Right hindlimb (tissue), 1 donor: ENCODE data around the gene MIB1.
A peak's percentile ranks its signal among the peaks of the same experiment; 100 is the strongest.

ENCODE experiments used
- DNase-seq: peaks from one replicate; pipeline ENCODE4 v3.0.0-alpha.2; 2018

Gene MIB1

DNA sequence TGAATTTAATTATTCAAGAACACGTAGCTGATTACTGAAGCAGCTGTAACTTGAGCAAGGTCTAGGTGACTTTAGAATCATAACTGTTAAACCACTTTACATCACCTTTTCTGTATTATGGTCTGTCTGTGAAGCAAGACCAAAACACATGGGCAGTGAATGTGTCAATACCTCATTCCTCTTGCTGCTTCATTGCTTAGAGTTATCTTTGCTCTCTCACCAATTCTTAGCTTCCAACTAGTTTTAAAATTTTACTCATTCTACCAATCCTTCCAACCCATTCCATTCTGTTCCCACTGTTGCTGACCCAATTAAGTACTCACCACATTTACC lies 80.2 kb downstream of the MIB1 start:
- no peak for DNase-seq

DNA sequence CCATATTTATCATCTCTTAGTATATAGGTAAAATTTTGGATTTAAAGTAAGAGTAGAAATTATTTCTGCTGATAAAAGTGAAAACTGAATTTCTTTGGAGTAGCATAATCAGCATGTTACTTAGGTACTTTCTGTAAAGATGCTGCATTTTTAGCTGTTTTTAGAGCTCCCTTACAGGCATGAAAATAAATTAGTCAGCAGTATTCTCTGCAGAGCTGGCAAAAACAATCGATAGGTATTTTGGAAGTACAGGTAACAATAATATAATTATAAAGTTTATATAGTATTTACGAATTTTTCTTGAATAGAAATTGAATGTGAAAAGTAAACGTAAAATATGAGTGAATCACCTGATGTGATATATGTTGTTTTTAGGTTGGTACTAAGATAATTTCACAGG lies 83.3 kb downstream of the MIB1 start:
- no peak for DNase-seq

DNA sequence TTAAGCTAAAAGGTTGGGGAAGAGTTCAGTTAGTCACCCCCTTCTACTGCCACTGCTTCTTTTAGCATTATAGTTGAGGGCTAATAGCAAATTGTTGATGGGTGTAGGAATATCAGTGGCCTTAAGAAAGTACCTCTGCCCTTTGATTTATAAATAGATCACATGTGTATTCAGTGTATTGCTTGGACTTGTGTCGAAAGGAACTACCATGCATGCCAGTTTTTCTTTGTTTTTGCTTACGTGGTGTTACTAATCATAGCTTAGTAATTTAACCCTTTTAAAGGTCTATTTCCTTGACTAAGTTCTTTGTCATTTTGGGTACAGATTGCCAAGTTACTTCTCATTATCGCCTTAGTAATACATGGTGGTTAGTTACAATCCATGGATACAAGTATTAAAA lies 85.6 kb downstream of the MIB1 start:
- DNase-seq, result no peak

DNA sequence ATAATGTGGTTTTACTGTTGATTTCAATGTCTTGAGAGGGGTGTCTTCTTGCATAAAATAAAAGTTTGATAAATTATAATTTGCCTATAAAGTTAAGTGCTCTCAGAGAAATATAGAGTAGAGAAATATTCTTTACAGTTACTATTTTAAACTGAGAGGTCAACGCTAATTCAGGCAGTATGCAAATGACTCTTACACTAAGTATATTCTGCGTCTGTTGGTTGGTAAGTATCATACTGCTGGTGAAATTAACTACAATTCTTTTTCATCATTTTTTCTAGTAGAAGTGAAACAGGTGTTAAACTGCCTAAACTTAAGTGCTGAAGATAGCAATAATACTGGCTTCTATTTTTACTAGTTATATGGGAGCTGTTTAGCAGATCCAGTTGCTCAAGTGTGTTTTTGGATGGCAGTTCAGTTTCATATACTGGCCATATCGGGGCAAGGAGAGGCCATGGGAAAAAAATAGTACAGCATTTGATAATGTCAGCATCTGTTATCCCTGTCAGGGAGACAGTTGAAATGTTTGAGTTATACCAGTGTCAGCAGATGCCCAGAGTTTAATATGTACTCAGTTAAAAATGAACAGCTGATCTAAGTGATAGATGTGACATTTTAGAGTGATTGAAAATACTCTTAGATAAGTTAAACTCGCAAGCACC lies 86.2 kb downstream of the MIB1 start:
- no peak for DNase-seq

DNA sequence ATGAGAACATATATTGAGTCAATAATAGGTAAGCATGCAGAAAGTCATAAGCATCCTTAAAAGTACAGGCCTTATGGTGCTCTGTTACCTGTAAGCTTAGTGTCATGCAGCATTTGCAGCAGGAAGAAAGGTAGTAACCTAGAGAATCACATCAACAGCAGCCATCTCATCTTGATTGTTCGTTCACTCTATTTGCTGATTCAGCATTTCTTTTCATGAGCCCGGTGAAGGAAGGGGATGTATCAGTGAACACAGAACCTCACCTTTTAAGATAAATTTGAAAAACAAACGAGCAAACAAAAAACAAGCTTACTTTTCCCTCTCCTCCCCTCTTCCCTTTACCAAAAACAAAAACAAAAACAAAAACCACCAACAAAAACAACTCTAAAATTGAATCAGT lies 89.9 kb downstream of the MIB1 start:
- DNase-seq, result no peak

DNA sequence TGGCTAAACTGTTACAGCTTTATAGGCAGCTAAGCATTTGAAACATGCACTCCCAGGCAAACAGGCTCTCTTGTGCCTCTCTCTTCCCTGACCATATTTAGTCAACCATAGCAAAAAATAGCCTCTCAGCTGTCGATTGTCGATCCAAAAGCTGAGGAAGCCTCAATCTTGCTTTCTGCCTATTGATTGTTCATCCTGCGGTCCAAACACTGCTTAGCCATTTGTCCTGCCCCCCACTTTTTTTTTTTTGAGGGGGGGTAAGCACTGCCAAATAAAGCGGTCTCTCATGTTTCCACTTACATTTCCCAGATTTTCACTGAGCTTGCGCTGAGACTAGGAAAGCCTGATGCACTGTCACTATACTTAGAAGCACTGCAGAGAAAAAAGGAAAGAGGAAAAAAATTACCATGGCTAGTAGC lies 90.8 kb downstream of the MIB1 start:
- DNase-seq, result peak; percentile 61

DNA sequence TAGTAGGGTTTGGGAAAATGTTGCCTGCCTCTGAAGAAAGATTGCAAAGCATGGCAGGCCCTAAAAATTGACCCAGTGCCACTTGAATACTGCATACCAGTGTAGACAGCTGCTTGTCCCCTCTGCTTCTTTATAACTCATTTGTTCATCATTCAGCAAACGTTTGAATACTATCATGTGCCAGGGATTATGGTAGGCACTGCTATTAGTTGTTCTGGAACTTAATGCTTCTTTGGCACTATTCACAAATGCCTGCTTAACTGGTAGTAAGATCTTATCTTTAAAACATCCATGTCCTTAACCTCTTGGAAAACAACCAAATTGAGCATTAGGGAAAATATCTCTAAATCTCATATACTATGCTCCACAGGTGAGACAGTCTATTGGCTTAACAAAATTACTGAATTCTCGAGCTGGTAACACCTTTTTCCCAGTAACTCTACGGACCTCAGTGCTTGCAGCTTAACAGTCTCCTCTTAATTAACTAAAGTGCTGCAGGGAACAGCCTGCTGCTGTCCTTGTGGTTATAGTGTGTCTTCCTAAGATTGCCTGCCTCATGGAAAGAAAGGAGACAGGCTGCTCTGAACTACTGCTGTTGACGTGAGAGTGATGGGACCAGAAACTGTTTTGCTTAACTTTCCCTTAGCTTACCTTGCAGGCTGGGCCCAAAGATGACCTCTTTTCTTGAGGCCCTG lies 93.2 kb downstream of the MIB1 start:
- no peak for DNase-seq

DNA sequence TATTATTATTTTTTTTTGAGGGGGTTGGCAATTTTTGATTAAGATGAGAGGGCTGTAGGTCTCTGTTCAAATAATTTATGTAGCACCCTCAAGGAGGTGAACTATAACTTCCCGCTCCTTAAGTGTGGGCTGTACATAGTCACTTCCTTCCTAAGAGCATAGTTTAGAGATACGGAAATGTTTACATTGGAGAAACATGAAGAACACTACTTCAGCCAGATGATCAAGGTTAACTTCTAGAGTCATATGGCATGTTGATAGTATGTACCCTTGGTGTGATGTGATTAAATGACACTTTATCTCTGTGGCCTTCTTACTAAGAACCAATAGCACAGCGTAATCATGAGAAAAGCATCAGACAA lies 93.7 kb downstream of the MIB1 start:
- DNase-seq, result no peak

DNA sequence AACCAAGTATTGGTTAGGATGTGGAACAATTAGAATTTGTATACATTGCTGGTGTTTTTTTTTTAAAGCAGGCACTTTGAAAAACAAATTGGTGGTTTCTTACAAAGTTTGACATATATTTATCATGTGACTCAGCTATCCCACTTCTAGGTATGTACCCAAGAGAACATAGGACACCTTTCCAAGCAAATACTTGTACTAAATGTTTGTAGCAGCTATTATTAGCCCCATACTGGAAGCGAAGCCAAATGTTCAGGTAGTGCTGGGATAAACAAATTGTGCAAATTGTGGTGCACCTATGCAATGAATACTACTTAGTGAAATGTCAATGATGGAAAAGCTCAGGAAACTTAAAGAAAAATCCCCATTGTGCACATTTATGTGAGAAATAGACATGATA lies 101.0 kb downstream of the MIB1 start:
- DNase-seq, result no peak

DNA sequence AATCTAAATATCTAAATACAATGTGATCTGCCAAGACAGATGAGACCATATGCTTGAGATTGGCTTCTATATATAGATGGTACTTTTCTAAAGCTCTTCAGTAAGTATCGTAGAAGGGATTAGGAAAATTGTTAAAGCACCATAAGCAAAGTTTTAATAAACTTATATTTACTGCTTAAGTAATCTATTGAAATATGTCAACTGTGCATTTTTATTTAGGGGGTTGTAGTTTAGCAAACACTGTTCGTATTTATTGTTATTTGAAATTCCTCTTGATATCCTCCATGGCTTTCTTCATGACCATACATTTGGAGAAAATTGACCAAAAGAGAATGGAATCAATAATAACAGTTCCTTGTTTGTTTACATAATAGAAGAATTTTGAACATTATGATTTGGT lies 102.7 kb downstream of the MIB1 start:
- DNase-seq, result no peak

DNA sequence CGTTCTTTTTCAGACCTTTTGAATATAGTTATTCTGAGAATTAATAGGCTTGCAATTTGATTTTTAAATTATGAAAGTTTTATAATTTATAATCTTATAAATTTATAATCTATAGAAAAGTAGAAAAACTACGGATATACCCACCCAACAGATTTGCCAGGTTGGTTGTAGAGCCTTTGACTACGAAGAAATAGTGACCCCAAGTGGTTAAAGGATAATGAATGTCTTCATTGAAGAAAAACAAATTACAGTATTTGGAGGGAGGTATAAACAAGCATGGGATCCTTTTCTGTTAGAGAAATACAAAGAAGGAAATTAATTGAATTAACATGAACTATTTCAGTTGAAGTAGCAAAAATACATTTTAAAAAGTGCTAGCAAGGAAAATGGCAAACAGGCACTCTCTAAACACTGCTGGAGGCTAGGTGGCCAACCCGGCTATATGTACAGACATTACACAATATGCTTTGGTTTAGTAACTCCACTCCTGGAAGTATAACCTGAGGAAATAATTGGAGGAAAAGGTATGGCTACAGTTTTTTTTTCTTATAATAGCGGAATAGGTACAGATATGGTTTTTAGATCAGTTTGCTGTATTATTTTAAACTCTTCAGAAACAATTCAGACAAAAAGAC lies 110.9 kb downstream of the MIB1 start:
- DNase-seq, result no peak

DNA sequence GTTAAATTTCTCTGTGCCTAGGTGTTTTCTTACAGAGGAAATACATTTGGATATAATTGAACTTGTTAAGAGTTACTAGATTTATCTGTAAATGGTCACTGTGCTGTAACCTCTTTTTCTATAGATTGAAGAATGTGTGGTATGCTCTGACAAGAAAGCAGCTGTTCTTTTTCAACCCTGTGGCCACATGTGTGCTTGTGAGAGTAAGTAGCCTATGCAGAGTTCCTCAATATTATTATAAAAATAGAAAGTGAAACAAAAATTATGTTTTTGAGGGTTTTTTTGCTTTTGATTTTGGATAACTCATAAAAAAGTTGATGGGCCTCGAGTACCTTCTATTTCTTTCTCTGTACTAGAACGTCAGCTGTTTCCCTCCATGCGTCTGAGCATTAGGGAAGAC lies 112.4 kb downstream of the MIB1 start:
- no peak for DNase-seq

DNA sequence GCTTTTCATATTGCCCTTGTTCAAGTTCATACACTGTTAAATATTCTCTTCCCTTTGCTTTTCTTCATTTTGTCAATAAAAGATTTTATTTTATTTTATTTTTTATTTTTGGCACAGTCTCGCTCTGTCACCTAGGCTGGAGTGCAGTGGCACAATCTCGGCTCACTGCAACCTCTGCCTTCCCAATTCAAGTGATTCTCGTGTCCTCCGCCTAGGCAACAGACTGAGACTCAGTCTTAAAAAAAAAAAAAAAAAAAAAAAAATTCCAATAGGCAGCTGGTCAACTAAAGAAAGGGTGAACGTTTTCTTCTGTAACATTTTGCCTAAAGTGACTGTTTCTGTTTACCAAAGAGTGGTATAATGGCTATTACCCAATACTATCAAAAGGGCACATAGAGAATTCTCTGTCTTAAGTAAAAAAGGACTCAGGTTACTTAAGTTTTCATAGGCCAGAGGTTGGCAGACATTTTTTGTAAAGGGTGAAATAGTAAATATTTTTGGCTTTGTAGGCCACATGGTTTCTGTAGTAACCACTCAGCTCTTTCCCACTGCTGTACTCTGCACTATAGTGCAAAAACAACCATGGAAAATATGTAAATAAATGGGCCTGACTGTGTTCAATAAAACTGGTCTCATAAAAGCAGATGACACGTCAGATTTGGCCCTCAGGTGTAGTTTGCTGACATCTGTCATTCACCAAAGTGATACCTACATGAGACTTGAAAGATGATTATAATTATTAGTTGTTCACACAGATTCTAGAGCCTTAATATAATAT lies 113.4 kb downstream of the MIB1 start:
- DNase-seq, result no peak

DNA sequence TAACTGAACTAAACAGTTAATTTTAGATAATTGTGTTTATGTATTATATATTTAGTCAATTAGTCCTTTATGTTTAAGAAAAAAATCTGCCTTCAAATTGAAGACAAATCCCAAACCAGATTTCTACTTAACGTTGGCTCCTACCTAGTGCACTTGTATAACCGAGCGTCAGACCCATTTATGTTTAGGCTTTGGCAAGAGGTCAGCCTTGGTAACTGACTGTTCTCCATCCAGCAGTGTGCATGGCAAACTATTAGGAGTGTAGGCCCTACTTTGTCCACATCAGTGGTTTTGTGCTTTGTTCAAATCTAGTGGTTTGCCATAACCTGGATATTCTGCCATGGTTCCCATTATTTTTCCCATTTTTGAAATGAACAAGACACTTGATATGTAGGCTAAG lies 114.8 kb downstream of the MIB1 start:
- no peak for DNase-seq

DNA sequence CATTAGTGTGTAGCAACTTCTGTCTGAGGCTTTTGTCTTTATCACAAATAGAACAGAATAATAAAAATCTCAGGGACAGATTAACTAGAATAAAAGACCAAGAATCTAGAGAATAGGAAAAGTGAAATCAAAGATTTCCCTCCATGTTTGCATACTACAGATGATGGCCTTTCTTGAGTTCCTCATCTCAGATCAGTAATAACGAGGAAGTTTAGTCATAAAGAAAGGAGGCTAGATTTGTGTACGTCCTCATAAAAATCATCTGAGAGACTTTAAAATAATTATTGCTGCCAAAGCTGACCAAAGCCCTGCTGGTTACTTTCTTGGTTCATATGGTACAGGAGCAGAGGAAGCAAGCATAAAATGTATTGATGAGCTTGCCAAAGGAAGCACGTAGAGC lies 117.3 kb downstream of the MIB1 start:
- DNase-seq, result no peak

DNA sequence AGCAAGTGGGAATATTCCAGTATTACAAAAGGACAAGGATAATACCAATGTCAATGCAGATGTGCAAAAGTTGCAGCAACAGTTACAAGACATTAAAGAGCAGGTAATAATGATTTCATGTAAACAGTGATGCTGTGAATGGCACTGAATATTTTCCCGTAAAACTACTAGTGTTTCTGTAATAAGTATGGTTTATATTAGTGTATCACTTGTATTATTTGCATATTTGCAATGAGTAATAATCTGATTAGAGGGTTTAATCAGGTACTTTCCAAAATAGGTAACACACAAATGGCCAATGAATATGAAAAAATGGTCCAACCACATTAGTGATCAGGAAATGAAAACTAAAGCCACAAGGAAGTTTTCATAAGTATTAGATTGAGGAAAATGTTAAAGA lies 118.0 kb downstream of the MIB1 start:
- no peak for DNase-seq

DNA sequence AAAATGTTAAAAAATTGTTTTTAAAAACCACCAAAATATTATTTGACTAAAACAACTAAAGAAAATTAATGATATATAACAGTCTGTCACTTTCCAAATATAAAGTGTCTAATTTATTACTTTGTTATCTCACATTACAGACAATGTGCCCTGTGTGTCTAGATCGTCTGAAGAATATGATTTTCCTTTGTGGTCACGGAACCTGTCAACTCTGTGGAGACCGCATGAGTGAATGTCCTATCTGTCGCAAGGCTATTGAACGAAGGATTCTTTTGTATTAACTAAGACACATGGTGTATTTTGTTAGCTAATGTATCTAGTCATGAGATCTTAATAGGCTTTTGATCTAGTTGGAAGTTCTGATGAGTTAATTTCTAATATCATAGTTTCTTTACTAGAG lies 123.8 kb downstream of the MIB1 start:
- DNase-seq, result no peak

DNA sequence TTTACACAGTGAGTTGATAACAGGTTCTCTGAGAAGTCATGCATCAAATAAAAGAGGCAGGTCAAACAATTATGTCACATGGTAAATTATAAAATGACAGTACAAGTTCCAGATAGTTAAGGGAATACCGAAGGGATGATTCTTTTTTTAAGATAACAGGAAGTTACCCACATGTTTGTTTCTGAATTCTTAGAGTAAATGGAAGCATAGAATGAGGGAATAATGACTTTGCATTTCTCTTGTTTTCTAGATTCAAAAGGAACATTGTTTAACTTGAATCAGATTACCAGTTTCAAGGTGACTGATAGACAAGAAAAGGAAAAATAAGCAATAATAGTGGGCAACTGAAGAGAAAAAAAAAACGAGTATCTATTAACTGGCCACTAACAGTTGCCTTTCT lies 124.5 kb downstream of the MIB1 start:
- no peak for DNase-seq

DNA sequence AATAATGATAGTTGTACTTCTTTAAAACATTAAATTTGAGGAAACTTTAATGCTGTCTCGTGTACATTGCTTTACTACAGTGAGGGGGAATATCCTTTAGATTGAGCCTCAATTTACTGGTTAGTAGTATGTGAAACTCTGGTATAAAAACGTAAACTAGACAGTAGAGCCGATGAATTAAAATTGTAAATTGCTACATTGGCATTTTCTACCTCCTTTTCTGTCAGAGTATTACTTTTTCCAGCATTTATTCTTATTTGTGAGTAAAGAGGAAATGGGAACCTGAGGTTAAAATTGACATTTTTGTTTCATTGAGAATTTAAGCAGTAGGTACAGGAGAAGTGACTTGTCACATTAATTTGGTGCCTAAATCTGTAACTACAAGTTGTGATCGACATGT lies 128.2 kb downstream of the MIB1 start:
- DNase-seq, result no peak

DNA sequence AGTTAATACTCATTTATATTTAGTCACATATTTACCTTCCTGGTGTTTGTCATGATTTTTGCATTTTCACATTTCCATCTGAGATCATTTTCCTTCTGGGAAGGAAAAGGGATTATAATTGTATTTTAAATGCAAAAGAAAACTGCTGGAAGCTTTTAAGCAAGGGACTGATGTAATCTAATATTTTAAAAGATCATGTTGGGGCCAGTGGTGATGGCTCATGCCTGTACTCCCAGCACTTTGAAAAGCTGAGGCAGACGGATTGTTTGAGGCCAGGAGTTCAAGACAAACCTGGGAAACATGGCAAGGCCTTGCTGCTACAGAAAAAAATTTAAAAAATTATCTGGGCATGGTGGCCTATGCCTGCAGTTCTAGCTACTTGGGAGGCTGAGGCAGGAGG lies 149.0 kb downstream of the MIB1 start:
- no peak for DNase-seq

DNA sequence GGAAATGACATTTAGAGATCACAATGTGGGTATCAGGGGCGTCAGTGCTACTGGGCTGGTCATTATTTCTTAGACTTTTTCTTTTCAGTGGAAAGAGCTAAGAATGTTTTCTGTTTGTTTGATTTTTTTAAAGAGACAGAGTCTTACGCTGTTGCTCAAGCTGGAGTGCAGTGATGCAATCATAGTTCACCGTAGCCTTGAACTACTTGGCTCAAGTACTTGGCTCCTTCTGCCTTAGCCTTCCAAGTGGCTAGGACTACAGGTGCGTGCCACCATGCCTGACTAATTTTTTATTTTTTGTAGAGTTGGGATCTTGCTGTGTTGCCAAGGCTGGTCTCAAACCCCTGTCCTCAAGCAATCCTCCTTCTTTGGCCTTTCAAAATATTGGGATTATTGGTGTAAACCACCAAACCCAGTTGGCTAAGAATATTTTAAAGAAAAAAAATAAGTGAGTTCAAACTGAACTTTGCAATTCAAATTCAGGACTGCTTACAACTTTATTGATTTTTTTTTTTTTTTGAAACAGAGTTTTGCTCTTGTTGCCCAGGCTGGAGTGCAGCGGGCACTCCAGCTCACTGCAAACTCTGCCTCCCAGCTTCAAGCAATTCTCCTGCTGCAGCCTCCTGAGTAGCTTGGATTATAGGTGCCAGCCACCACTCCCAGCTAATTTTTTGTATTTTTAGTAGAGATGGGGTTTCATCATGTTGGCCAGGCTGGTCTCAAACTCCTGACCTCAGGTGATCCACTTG lies 154.2 kb downstream of the MIB1 start:
- no peak for DNase-seq

DNA sequence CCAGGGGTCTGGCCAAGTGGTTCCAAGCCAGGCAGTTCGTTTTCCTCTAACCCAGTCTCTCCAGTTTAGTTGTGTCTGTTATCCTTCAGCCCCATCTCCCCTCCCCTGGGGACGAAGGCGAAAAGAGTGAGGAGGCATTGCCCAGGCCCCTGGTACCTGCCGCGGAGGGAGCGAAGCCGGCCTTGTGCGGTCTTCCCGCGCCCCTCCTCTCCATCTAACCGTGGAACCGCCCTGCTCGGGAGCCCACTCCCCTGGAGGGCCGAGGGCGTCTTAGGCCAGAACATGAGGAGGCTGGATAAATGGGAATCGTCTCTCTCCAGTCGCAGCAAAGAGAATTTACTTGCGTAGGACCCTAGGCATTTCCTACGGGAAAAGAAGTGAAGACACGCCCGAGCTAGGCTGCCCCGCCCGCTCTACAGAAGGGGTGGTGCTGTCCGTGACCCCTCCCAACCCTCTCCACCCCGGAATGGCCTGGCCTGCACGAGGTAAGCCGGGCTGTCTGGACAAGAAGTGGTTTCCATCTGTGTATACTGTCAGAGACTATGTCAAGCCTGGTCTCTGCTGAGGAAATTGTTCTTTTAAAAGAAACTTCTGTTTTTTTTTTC lies 156.2 kb downstream of the MIB1 start:
- DNase-seq, result no peak

DNA sequence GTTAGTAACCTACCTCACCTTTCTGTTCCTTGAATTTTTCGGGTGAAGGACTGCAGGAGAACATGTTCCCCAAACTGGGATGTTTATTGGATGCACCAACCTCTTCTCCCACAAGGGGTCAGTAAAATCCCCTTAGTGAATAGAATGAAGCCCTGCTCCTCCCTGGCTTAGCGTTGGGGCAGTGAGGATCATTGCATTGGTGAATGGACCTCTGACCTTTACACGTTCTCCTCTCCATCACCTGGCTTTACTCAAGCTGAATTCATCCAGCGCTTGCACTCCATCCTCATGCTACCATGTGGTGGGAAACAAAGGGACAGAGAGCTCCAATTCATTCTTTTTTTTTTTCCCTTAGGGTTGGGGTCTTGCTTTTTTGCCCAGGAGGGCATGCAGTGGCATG lies 157.2 kb downstream of the MIB1 start:
- no peak for DNase-seq
